Coronary artery (tissue), 2 donors: ENCODE data around the gene COL26A1.

Experiments
- DNase-seq: peaks from one replicate; pipeline ENCODE4 v3.0.0-alpha.2; 2017; ENCODE audit warnings: low spot score
- H3K27ac ChIP-seq, 2 donors: fragments of 200-600 bp; sonication (generic); one replicate each; pipeline ENCODE4 v1.5.1; 2016 to 2019
- H3K4me3 ChIP-seq: fragments of 200-600 bp; sonication (generic); 2 replicates; pipeline ENCODE4 v1.5.1; 2016; ENCODE audit warnings: mild to moderate bottlenecking, moderate library complexity
- TF ChIP-seq, protein P1 (sequence below): fragments of 200-600 bp; sonication (generic); IDR thresholded peaks from one replicate; pipeline ENCODE4 v1.5.1; 2019; ENCODE audit warnings: antibody characterized with exemption

The COL26A1 gene

GRCh38 chr7:101362334-101363195 is at the start of gene COL26A1:
Gene COL26A1 (plus strand): TSS chr7:101362875. CDS start chr7:101363033, 158 bp downstream.
- H3K4me3 ChIP-seq = peak within 1 kb of the TSS; percentile 79
- TF ChIP-seq, protein P1, sequence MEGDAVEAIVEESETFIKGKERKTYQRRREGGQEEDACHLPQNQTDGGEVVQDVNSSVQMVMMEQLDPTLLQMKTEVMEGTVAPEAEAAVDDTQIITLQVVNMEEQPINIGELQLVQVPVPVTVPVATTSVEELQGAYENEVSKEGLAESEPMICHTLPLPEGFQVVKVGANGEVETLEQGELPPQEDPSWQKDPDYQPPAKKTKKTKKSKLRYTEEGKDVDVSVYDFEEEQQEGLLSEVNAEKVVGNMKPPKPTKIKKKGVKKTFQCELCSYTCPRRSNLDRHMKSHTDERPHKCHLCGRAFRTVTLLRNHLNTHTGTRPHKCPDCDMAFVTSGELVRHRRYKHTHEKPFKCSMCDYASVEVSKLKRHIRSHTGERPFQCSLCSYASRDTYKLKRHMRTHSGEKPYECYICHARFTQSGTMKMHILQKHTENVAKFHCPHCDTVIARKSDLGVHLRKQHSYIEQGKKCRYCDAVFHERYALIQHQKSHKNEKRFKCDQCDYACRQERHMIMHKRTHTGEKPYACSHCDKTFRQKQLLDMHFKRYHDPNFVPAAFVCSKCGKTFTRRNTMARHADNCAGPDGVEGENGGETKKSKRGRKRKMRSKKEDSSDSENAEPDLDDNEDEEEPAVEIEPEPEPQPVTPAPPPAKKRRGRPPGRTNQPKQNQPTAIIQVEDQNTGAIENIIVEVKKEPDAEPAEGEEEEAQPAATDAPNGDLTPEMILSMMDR = no peak
- no peak for DNase-seq
- no peak within 1 kb of the TSS for H3K27ac ChIP-seq

- DNase-seq = no peak
- Histone ChIP-seq H3K27ac (no peak overlapping the region), H3K4me3 (no peak overlapping the region)
- TF ChIP-seq, protein P1 = peak; percentile 37
Measured at GRCh38 chr7:101315336-101315735, 47.3 kb upstream of the COL26A1 start.

DNA sequence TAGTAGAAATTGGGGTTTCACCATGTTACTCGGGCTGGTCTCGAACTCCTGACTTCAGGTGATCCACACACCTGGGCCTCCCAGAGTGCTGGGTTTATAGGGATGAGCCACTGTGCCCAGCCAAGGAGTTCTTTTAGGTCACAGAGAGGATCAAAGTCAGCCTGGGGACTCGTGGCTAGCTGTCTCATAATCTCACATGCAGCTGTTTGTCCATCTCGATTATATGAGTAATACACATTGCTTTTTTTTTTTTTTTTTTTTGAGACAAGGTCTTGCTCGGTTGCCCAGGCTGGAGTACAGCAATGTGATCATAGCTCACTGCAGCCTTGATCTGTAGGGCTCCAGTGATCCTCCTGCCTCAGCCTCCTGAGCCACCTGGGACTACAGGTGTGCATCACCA is 43.3 kb upstream of the COL26A1 start:
- TF ChIP-seq, protein P1 = no peak

GRCh38 chr7:101321491-101322401 is 40.9 kb upstream of the COL26A1 start, which contains the start of gene IFT22:
Gene IFT22 (minus strand): TSS chr7:101321812. CDS start chr7:101321709, 103 bp downstream.
- H3K27ac ChIP-seq = peak within 1 kb of the TSS; percentile 39 to 77
- TF ChIP-seq, protein P1 = no peak
- peak within 1 kb of the TSS; percentile 80 for H3K4me3 ChIP-seq
- peak; percentile 89 for DNase-seq

More for the DNA sequence above, 43.3 kb upstream of the COL26A1 start:
- no peak for DNase-seq
- Histone ChIP-seq H3K27ac (no peak overlapping the region), H3K4me3 (no peak overlapping the region)

GRCh38 chr7:101328159-101328558 is 34.5 kb upstream of the COL26A1 start:
- no peak overlapping the region for H3K4me3 ChIP-seq
- TF ChIP-seq, protein P1 = no peak

DNA sequence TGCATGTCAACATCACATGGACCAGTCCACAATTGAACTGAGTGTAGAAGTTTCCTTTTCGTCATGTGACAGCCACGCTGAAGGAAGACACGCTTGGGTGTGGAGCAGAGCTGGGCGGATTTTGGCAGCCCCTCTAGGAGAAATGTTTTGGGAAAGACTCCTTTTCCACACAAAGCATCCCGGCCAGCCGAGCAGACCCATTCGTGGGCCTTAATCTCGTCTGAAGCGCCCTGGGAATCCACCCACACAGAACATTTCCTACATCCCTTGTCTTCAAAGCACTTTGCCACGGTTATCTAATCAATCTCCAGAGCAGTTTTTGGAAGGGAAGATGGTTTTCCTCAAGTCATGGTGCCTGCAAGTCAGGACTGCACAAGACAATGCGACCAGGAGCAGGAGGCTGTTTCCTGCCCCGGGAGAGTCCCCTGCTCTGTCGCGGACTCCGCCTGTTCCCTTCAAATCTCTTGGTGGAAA is 32.6 kb upstream of the COL26A1 start:
- Histone ChIP-seq H3K4me3 (no peak overlapping the region), H3K27ac (no peak overlapping the region)
- no peak for DNase-seq
- TF ChIP-seq, protein P1 = no peak

More at GRCh38 chr7:101328159-101328558, 34.5 kb upstream of the COL26A1 start:
- no peak overlapping the region for H3K27ac ChIP-seq
- no peak for DNase-seq
